Endothelial cell of umbilical vein (primary cell): Measurements from ENCODE around the gene NINL. TPM values are rescaled to one million over a fixed set of nuclear protein-coding genes. Genes with fewer than 3 reads are reported as not detected.

ENCODE experiments used
- BruUV-seq: library from RNA; stranded (reverse); fragments of 400-500 nt; replicated peaks from 2 replicates; lab custom pipeline; 2021; lab: Mats Ljungman, UMichigan
- CTCF ChIA-PET: fragments of 300-600, 350-600 bp; sonication (Branson Sonifier 250); formaldehyde crosslinking; loops from one replicate; lab custom pipeline; 2021; ENCODE audit warnings: antibody characterized with exemption, inconsistent platforms; lab: Charles Lee
- POLR2A ChIA-PET: fragments of 300-600, 350-600 bp; sonication (Branson Sonifier 250); formaldehyde crosslinking; loops from one replicate; lab custom pipeline; 2021; ENCODE audit warnings: antibody characterized with exemption, inconsistent platforms; lab: Charles Lee
- DNase-seq: peaks from one replicate; pipeline ENCODE4 v3.0.0-alpha.2; 2011; ENCODE audit warnings: low read depth, low spot score
- FAIRE-seq: peaks from 2 replicates; lab custom pipeline; 2011; peaks lifted over from hg19 to GRCh38; lab: Jason Lieb, UNC
- H2AFZ ChIP-seq: 2 replicates; pipeline ENCODE4 v1.6.0; 2012; ENCODE audit warnings: low read depth, low read length, control low read depth, inconsistent platforms
- H3K27ac ChIP-seq: 2 replicates; pipeline ENCODE4 v1.5.1; 2011; ENCODE audit warnings: low read depth, mild to moderate bottlenecking, control low read depth, low read length, moderate library complexity; ENCODE audit not compliant: insufficient read depth
- H3K27me3 ChIP-seq, 2 experiments: 2 replicates each; pipeline versions ENCODE4 v1.6.0 to v1.6.1; 2011; ENCODE audit warnings: low read length in 2 of 2, mixed read lengths in 1 of 2; ENCODE audit not compliant: control insufficient read depth in 2 of 2, insufficient read depth in 2 of 2
- H3K36me3 ChIP-seq, 2 experiments: 2 replicates in 1 of 2; 3 replicates in 1 of 2; pipeline ENCODE4 v1.5.1; 2011; ENCODE audit warnings: low read length in 2 of 2, mild to moderate bottlenecking in 1 of 2, moderate library complexity in 1 of 2; ENCODE audit not compliant: control insufficient read depth in 2 of 2, insufficient read depth in 2 of 2; ENCODE audit errors: extremely low read depth in 1 of 2
- H3K4me1 ChIP-seq: 3 replicates; pipeline ENCODE4 v1.5.1; 2011; ENCODE audit warnings: mild to moderate bottlenecking, low read length; ENCODE audit not compliant: control insufficient read depth, insufficient read depth; ENCODE audit errors: extremely low read depth
- H3K4me2 ChIP-seq: 2 replicates; pipeline ENCODE4 v1.6.1; 2011; ENCODE audit warnings: low read length, control low read depth, mixed read lengths; ENCODE audit not compliant: insufficient read depth
- H3K4me3 ChIP-seq, 3 experiments: fragments of 200-600 bp in 1 of 3; sonication (generic), shearing (Covaris generic) in 1 of 3; replicated peaks in 1 of 3; 2 replicates each; pipeline ENCODE4 v1.5.1; 2011 to 2016; ENCODE audit warnings: control low read depth in 3 of 3, low read length in 3 of 3, mild to moderate bottlenecking in 2 of 3, inconsistent platforms in 1 of 3, low read depth in 1 of 3, moderate library complexity in 1 of 3; ENCODE audit not compliant: insufficient read depth in 1 of 3
- H3K79me2 ChIP-seq: 2 replicates; pipeline ENCODE4 v1.6.0; 2012; ENCODE audit warnings: low read length, inconsistent platforms; ENCODE audit not compliant: control insufficient read depth, insufficient read depth
- H3K9ac ChIP-seq: replicated peaks from 2 replicates; pipeline ENCODE3; 2011; ENCODE audit warnings: low read length, control low read depth; ENCODE audit not compliant: insufficient read depth; ENCODE audit errors: extremely low read depth
- H3K9me1 ChIP-seq: replicated peaks from 3 replicates; pipeline ENCODE4 v1.6.0; 2011; ENCODE audit warnings: mild to moderate bottlenecking, low read length; ENCODE audit not compliant: control insufficient read depth, insufficient read depth; ENCODE audit errors: extremely low read depth
- H3K9me3 ChIP-seq: replicated peaks from 2 replicates; pipeline ENCODE4 v1.5.1; 2012; ENCODE audit warnings: low read length, inconsistent platforms; ENCODE audit not compliant: control insufficient read depth, insufficient read depth
- H4K20me1 ChIP-seq: replicated peaks from 2 replicates; pipeline ENCODE3; 2011; ENCODE audit warnings: mild to moderate bottlenecking, low read length; ENCODE audit not compliant: control insufficient read depth, insufficient read depth; ENCODE audit errors: extremely low read depth
- CTCF ChIP-seq, 2 donors: IDR thresholded peaks; 1 replicate in 1 of 2; 2 replicates in 1 of 2; pipeline ENCODE4 v1.5.1; 2011; ENCODE audit warnings: low read length in 2 of 2, mild to moderate bottlenecking in 2 of 2, moderate library complexity in 2 of 2, control low read depth in 1 of 2, inconsistent platforms in 1 of 2, low read depth in 1 of 2; ENCODE audit not compliant: insufficient read depth in 1 of 2; ENCODE audit errors: extremely low read depth in 1 of 2
- EZH2 ChIP-seq: IDR thresholded peaks from 2 replicates; pipeline ENCODE4 v1.6.1; 2012; ENCODE audit warnings: borderline replicate concordance, low read depth, mild to moderate bottlenecking, moderate library complexity, low read length, inconsistent platforms; ENCODE audit not compliant: severe bottlenecking
- FOS ChIP-seq: IDR thresholded peaks from 2 replicates; pipeline ENCODE4 v1.6.1; 2011; ENCODE audit warnings: mild to moderate bottlenecking, low read length, moderate library complexity, borderline replicate concordance; ENCODE audit not compliant: insufficient read depth
- GATA2 ChIP-seq: IDR thresholded peaks from 2 replicates; pipeline ENCODE4 v1.7.0; 2011; ENCODE audit warnings: low read depth, mild to moderate bottlenecking, moderate library complexity, mixed read lengths, low read length; ENCODE audit not compliant: insufficient read length, insufficient read depth
- JUN ChIP-seq: IDR thresholded peaks from 2 replicates; pipeline ENCODE4 v1.6.1; 2011; ENCODE audit warnings: borderline replicate concordance, low read depth; ENCODE audit not compliant: insufficient read length, insufficient read depth
- MAX ChIP-seq: IDR thresholded peaks from 2 replicates; pipeline ENCODE4 v1.6.1; 2011; ENCODE audit not compliant: insufficient read depth, insufficient read length
- MYC ChIP-seq: IDR thresholded peaks from one replicate; pipeline ENCODE4 v1.6.1; 2011; ENCODE audit warnings: mild to moderate bottlenecking, low read depth, low read length
- POLR2A ChIP-seq: IDR thresholded peaks from 2 replicates; pipeline ENCODE4 v1.6.1; 2012; ENCODE audit warnings: low read depth, mild to moderate bottlenecking, control low read depth, low read length
- POLR2AphosphoS5 ChIP-seq: IDR thresholded peaks from 2 replicates; pipeline ENCODE4 v1.6.1; 2012; ENCODE audit warnings: low read depth, mild to moderate bottlenecking, control low read depth, low read length, moderate library complexity; ENCODE audit not compliant: insufficient read depth
- dilution Hi-C: fragments of 300-500 bp; cut with MboI; formaldehyde crosslinking; loops from one replicate; pipeline ENCODE4 v1.15.0; 2019; ENCODE audit warnings: low sequenced_read_pairs; ENCODE audit not compliant: extremely low pct_ligation_motif_present
- intact Hi-C: fragments of 100-400 bp; cut with micrococcal nuclease; formaldehyde crosslinking; loops from one replicate; pipeline ENCODE4 v1.10.0; 2022
- polyA plus RNA-seq, 4 experiments: library from polyadenylated mRNA; depleted of rRNA in 3 of 4; stranded (reverse) in 3 of 4; unstranded in 1 of 4; fragments of >200 nt; gene quantifications; 2 replicates each; pipeline versions ENCODE4 v1.2.1 to v1.2.3, GENCODE V29; 2011 to 2012; ENCODE audit warnings: missing spikeins in 1 of 4
- total RNA-seq: library from RNA; stranded (reverse); gene quantifications from 2 replicates; pipeline ENCODE4 v1.2.3, GENCODE V29; 2021

NINL gene
- total and polyA plus RNA-seq, 2 donors (not counting 3 experiments of a cell fraction or from before 2014, with no cell fraction given), result 13.2 to 25.5 TPM

DNA sequence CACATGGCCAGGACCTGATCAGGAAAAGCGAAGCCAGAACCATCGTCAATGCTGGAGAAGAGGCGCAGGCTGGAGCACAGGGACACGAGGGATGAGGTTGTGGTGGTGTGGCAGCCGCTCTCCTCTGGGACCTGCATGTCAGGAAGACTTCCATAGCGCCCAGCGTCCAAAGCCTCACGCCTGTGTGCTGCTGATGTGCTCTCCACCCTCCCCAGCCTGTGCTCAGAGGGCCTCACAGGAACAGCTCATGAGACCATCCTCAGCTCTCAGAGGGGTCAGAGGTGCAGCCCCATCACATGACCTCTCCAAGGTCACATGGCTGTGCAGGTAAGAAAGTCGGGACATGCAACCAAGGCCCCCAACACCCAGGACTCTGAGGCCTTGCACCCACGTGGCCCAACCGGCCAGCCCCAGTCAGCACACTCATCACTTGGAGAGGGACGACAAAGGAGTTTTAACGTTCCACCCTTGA is 84.4 kb downstream of the NINL start:
- no peak overlapping the region for H3K9ac ChIP-seq
- no peak overlapping the region for H3K4me2 ChIP-seq
- H3K79me2 ChIP-seq, result no peaks in the 10 kb centered on the region
- no peaks in the 10 kb centered on the region for H3K9me3 ChIP-seq
- dilution Hi-C loops, result no loop called here
- no peaks in the 10 kb centered on the region for H3K4me1 ChIP-seq
- no peaks in the 10 kb centered on the region for H4K20me1 ChIP-seq
- DNase-seq (no peak), FAIRE-seq (no peak)
- ChIA-PET POLR2A (no interaction called here), CTCF (no interaction called here)
- H3K27ac ChIP-seq, result no peak overlapping the region
- peaks cover 4 to 16% of the 10 kb centered on the region in 2 experiments for H3K36me3 ChIP-seq
- no peak overlapping the region for H3K4me3 ChIP-seq
- H3K9me1 ChIP-seq, result no peaks in the 10 kb centered on the region
- no peak for TF ChIP-seq MYC
- no peak for TF ChIP-seq POLR2A
- H2AFZ ChIP-seq, result no peak overlapping the region
- no TSS peak for BruUV-seq
- intact Hi-C loops, result no loop called here
- H3K27me3 ChIP-seq, result no peaks in the 10 kb centered on the region

DNA sequence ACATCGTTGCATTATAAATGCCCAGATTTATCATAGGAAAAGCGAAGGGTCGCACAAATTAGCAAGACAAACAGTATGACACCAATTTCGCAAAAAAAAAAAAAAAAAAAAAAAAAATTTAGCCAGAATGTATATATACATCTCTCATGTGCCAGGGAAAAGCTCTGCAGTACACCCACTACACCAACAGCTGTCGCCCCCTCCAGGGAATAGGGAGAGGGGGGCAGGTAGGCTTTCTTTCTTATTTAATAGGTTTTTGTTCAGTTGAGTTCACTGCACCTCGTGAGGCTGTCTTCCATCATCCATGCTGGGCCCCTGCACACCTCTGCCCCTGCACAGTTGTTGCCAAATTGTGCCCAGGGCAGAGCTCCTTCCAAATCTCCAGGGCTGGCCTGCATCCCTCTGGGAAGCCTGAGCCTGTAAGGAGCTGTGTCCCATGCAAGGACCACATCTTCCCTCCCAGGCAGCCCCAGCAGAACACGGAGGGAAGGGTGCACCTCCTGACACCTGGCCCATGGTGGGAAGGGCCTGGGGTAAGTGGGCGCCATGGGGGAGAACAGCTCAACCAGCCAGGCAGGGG is 85.4 kb downstream of the NINL start:
- Histone ChIP-seq H3K36me3 (peaks cover 4 to 16% of the 10 kb centered on the region in 2 experiments), H3K27ac (no peak overlapping the region), H3K27me3 (no peaks in the 10 kb centered on the region), H3K9me3 (no peaks in the 10 kb centered on the region), H3K4me2 (no peak overlapping the region), H3K79me2 (no peaks in the 10 kb centered on the region), H3K4me3 (no peak overlapping the region), H3K9me1 (no peaks in the 10 kb centered on the region), H2AFZ (no peak overlapping the region), H4K20me1 (no peaks in the 10 kb centered on the region), H3K9ac (no peak overlapping the region), H3K4me1 (no peaks in the 10 kb centered on the region)
- intact Hi-C loops (no loop called here), dilution Hi-C loops (no loop called here)
- ChIA-PET POLR2A (interaction anchor here (1.0 kb wide), 1 partner anchor 35 kb away, joined by 3 read pairs; no protein-coding TSS in a partner anchor), CTCF (interaction anchor here (0.6 to 1.7 kb wide), 2 partner anchors 12 to 90 kb away, joined by 3 to 5 read pairs; no protein-coding TSS in a partner anchor)
- no peak for TF ChIP-seq MAX
- no peak for TF ChIP-seq GATA2
- no peak for TF ChIP-seq POLR2A
- no peak for TF ChIP-seq CTCF (IDR thresholded peaks at IDR 0.05; ENCODE audit: extremely low read depth in 1 of 2, insufficient read depth in 1 of 2, low read depth in 1 of 2, low read length in 2 of 2)
- no peak for TF ChIP-seq FOS
- TF ChIP-seq EZH2, result no peak
- no peak for TF ChIP-seq POLR2AphosphoS5
- TF ChIP-seq JUN, result no peak
- DNase-seq, result no peak
- no TSS peak for BruUV-seq
- FAIRE-seq, result no peak
